GM12874 (cell line): Measurements from ENCODE around the gene GRAMD2B.

ENCODE experiments used
- TF ChIP-seq, protein P1 (sequence below): IDR thresholded peaks from 2 replicates; pipeline ENCODE4 v1.5.1; 2011; ENCODE audit warnings: low read depth, mild to moderate bottlenecking, control low read depth, low read length, moderate library complexity; ENCODE audit not compliant: insufficient read depth

The GRAMD2B gene

DNA sequence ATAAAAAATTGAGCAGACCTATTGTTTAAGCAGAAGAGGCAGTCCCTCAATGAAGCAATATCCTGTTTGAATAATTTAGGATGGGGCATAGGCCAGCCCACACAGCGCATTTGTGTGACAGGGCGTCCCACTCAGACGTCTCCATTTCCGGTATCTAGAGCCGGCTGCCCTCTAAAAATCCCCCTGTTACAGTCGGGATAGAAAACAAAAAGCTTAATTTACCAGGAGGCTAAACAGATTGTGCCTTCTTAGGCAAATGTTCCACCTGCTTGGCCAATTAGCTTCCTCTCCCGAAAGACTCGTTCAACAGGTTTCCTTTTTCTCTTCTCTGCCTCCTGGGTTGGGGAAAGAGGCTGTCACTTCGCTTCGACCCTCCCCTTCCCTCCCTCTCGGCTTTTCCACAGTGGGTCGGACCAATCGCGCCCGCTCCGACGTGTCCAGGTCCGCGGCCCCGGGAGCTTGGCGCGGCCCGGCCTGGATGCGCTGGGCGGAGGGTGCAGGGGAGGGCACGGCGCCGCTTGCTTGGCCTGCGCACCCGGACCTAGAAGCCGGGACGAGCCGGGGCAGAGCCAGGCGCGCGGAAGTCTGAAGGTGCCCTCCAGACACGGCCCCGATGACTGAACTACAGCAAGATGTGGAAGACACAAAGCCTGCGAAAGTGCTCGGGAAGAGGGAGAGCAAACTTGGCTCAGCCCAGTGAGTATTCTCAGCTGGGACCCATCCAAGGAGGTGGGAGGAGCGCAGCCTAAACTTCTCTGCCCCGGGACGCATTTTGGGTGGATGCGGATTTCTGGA lies at the start of gene GRAMD2B:
GRAMD2B (plus strand) TSS at position 416 of the 795 bp plus-strand sequence; CDS start at position 614, 198 bp downstream.
- TF ChIP-seq, protein P1, sequence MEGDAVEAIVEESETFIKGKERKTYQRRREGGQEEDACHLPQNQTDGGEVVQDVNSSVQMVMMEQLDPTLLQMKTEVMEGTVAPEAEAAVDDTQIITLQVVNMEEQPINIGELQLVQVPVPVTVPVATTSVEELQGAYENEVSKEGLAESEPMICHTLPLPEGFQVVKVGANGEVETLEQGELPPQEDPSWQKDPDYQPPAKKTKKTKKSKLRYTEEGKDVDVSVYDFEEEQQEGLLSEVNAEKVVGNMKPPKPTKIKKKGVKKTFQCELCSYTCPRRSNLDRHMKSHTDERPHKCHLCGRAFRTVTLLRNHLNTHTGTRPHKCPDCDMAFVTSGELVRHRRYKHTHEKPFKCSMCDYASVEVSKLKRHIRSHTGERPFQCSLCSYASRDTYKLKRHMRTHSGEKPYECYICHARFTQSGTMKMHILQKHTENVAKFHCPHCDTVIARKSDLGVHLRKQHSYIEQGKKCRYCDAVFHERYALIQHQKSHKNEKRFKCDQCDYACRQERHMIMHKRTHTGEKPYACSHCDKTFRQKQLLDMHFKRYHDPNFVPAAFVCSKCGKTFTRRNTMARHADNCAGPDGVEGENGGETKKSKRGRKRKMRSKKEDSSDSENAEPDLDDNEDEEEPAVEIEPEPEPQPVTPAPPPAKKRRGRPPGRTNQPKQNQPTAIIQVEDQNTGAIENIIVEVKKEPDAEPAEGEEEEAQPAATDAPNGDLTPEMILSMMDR: no peak

DNA sequence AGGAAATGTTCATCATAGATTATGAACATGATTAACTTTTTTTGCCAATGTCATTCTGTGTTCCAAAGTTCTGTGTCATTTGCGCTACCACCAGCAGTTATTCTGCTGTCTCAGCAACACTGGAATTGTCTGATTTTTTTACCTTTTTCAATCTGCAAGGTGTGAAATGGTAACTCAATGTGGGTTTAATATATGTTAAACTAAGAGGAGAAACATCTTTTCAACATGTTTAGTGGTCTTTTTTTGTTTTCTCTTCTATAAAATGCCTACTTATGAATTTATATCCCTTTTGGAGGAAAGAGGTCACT lies 49.1 kb upstream of the GRAMD2B start:
- TF ChIP-seq, protein P1: no peak

- TF ChIP-seq, protein P1: no peak
Measured at GRCh38 chr5:126376443-126376842, 46.8 kb upstream of the GRAMD2B start.

GRCh38 chr5:126377424-126377823 lies 45.8 kb upstream of the GRAMD2B start:
- TF ChIP-seq, protein P1: no peak

DNA sequence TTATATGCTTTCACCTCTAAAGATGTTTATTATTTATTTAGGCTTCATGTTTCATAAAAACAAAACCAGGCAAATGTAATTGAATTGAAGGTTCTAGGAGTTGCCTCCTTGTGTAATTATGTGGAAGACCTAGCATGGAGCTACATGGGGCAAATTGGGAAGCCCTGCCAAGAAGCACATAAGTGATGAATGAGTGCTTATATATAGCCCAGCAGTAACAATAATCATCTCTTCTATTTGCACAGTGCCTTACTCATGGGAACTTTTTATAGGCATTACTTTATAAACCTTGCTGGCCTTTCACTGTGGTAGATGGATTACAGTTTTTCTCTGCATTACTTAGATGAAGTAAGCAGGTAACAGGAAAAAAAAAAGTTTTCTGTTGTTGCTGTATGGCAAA lies 40.0 kb upstream of the GRAMD2B start:
- TF ChIP-seq, protein P1: no peak

DNA sequence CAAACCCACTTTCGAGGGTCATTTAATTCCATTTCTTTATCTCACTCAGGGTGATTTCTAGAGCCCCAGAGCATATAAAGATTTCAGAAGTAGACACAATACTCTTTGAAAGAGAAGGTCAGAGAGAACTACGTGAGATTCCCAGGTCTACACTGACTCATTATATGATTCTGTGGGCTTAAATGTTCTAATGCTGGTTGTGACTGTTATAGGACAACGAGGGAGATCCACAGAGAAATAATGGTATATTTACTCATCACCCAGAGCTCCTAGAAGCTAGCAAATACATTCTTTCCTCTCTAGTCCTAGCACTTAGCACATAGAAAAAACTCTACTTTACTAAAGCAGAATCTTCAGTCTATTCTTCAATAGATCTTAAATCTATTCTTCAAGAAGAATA lies 39.4 kb upstream of the GRAMD2B start:
- TF ChIP-seq, protein P1: no peak

- TF ChIP-seq, protein P1: no peak
Measured at GRCh38 chr5:126384985-126385384, 38.2 kb upstream of the GRAMD2B start.
